A549 (cell line): ENCODE measurements around the gene DCLK2. TPM values are rescaled to one million over a fixed set of nuclear protein-coding genes. Genes with fewer than 3 reads are reported as not detected.

Experiments
- ATAC-seq, 2 experiments: fragments of 200-7000 bp in 1 of 2; fragments of >200 bp in 1 of 2; cut with Nextera tagmentation in 1 of 2; cut with Tn5 transposase in 1 of 2; 3 replicates each; pipeline versions ENCODE4 v1.8.0 to v1.9.1; 2018 to 2020; ENCODE audit warnings: mild to moderate bottlenecking in 1 of 2, moderate library complexity in 1 of 2
- CTCF ChIA-PET: fragments of 300-600 bp; sonication (Branson Sonifier 250); formaldehyde crosslinking; extraction: SDS; loops from one replicate; lab custom pipeline; 2021; ENCODE audit warnings: antibody characterized with exemption, inconsistent platforms; lab: Yijun Ruan, JAX
- POLR2A ChIA-PET: fragments of 350-600 bp; formaldehyde crosslinking; extraction: SDS; loops from one replicate; lab custom pipeline; 2021; ENCODE audit warnings: antibody characterized with exemption, inconsistent platforms; lab: Yijun Ruan, JAX
- DNase-seq, 2 experiments: peaks; one replicate each; pipeline versions ENCODE4 v3.0.0 to v3.0.0-alpha.2; 2011 to 2016; ENCODE audit warnings: low read depth in 1 of 2, low spot score in 1 of 2
- FAIRE-seq: peaks from 2 replicates; lab custom pipeline; 2011; peaks lifted over from hg19 to GRCh38; lab: Jason Lieb, UNC
- H3K27ac ChIP-seq, 2 experiments: fragments of >200 bp; sonication (Bioruptor Twin); formaldehyde crosslinking; 3 replicates each; pipeline ENCODE4 v1.5.1; 2016 to 2017
- H3K4me1 ChIP-seq: fragments of >200 bp; sonication (Bioruptor Twin); formaldehyde crosslinking; 3 replicates; pipeline ENCODE4 v1.6.1; 2016
- H3K4me2 ChIP-seq: fragments of >200 bp; sonication (Bioruptor Twin); formaldehyde crosslinking; 3 replicates; pipeline ENCODE4 v1.6.1; 2016
- H3K4me3 ChIP-seq: fragments of >200 bp; sonication (Bioruptor Twin); formaldehyde crosslinking; 3 replicates; pipeline ENCODE4 v1.5.1; 2016
- H3K9me3 ChIP-seq: fragments of >200 bp; sonication (Bioruptor Twin); formaldehyde crosslinking; 3 replicates; pipeline ENCODE4 v1.6.1; 2016
- ATOH8 ChIP-seq: fragments of 250-450 bp; sonication (Bioruptor Pico); IDR thresholded peaks from 2 replicates; pipeline ENCODE4 v1.5.0; 2020; ENCODE audit warnings: low read depth, mild to moderate bottlenecking, moderate library complexity
- BCL3 ChIP-seq: fragments of >200 bp; sonication (Bioruptor Twin); formaldehyde crosslinking; IDR thresholded peaks from 3 replicates; pipeline ENCODE4 v1.6.1; 2016
- CEBPB ChIP-seq, 2 experiments: fragments of >200 bp in 1 of 2; sonication (Bioruptor Twin) in 1 of 2; formaldehyde crosslinking in 1 of 2; IDR thresholded peaks; 2 replicates each; pipeline ENCODE4 v1.6.1; 2012 to 2016
- CTCF ChIP-seq: fragments of >200 bp; sonication (Bioruptor Twin); formaldehyde crosslinking; IDR thresholded peaks from 3 replicates; pipeline ENCODE4 v1.5.1; 2016
- EHMT2 ChIP-seq: fragments of 200-600 bp; sonication (generic); IDR thresholded peaks from 2 replicates; pipeline ENCODE4 v1.6.1; 2016; ENCODE audit warnings: antibody characterized with exemption, low read depth, mild to moderate bottlenecking, moderate library complexity
- ELK1 ChIP-seq: fragments of 150-350 bp; IDR thresholded peaks from 2 replicates; pipeline ENCODE4 v1.6.1; 2014; ENCODE audit warnings: low read depth, mild to moderate bottlenecking, low read length
- EP300 ChIP-seq, 2 experiments: fragments of >200 bp; sonication (Bioruptor Twin); formaldehyde crosslinking; IDR thresholded peaks; 2 replicates in 1 of 2; 3 replicates in 1 of 2; pipeline ENCODE4 v1.6.1; 2016 to 2017
- FOSL2 ChIP-seq, 2 experiments: fragments of 450-650 bp in 1 of 2; fragments of >200 bp in 1 of 2; sonication (Bioruptor Twin) in 1 of 2; formaldehyde crosslinking; IDR thresholded peaks; 2 replicates each; pipeline versions ENCODE4 v1.5.0 to v1.6.1; 2016 to 2020; ENCODE audit warnings: mild to moderate bottlenecking in 1 of 2, moderate library complexity in 1 of 2
- HDAC2 ChIP-seq: fragments of 200-600 bp; sonication (generic); IDR thresholded peaks from 2 replicates; pipeline ENCODE4 v1.6.1; 2016
- HES2 ChIP-seq: fragments of >200 bp; sonication (Bioruptor Twin); formaldehyde crosslinking; IDR thresholded peaks from 2 replicates; pipeline ENCODE4 v1.6.1; 2016
- HMGXB4 ChIP-seq: fragments of 250-450 bp; sonication (Bioruptor Pico); IDR thresholded peaks from 2 replicates; pipeline ENCODE4 v1.5.0; 2021; ENCODE audit warnings: mild to moderate bottlenecking, moderate library complexity, borderline replicate concordance
- JUNB ChIP-seq: fragments of >200 bp; sonication (Bioruptor Twin); formaldehyde crosslinking; IDR thresholded peaks from 2 replicates; pipeline ENCODE4 v1.6.1; 2016
- MAX ChIP-seq: IDR thresholded peaks from 2 replicates; pipeline ENCODE4 v1.6.1; 2012
- RAD21 ChIP-seq, 2 experiments: fragments of >200 bp in 1 of 2; sonication (Bioruptor Twin) in 1 of 2; formaldehyde crosslinking in 1 of 2; IDR thresholded peaks in 1 of 2; conservative IDR thresholded peaks in 1 of 2; 2 replicates in 1 of 2; 3 replicates in 1 of 2; pipeline ENCODE4 v1.6.1; 2012 to 2018; ENCODE audit warnings: inconsistent platforms in 1 of 2
- RARB ChIP-seq: fragments of 250-450 bp; sonication (Bioruptor Pico); IDR thresholded peaks from 2 replicates; pipeline ENCODE4 v1.8.0; 2021; ENCODE audit warnings: mild to moderate bottlenecking, moderate library complexity
- RCOR1 ChIP-seq: fragments of 150-350 bp; IDR thresholded peaks from 2 replicates; pipeline ENCODE4 v1.6.1; 2014; ENCODE audit warnings: antibody characterized with exemption, low read length, low read depth
- SMC3 ChIP-seq: fragments of >200 bp; sonication (Bioruptor Twin); formaldehyde crosslinking; IDR thresholded peaks from 3 replicates; pipeline ENCODE4 v1.6.1; 2018; ENCODE audit warnings: inconsistent platforms
- SREBF2 ChIP-seq: fragments of 450-650 bp; IDR thresholded peaks from 2 replicates; pipeline ENCODE4 v1.6.1; 2014; ENCODE audit warnings: mild to moderate bottlenecking, moderate library complexity
- TFCP2L1 ChIP-seq: fragments of 250-450 bp; sonication (Bioruptor Pico); IDR thresholded peaks from 2 replicates; pipeline ENCODE4 v1.5.0; 2021; ENCODE audit warnings: mild to moderate bottlenecking
- USF2 ChIP-seq: fragments of 450-650 bp; IDR thresholded peaks from 2 replicates; pipeline ENCODE4 v1.6.1; 2014; ENCODE audit warnings: antibody characterized with exemption
- ZFP36 ChIP-seq: fragments of 450-650 bp; IDR thresholded peaks from 2 replicates; pipeline ENCODE4 v1.6.1; 2014; ENCODE audit warnings: borderline replicate concordance; ENCODE audit not compliant: partially characterized antibody
- ZSCAN20 ChIP-seq: fragments of 250-450 bp; sonication (Bioruptor Pico); IDR thresholded peaks from 2 replicates; pipeline ENCODE4 v1.8.0; 2022; ENCODE audit warnings: mild to moderate bottlenecking, moderate library complexity
- WGBS: methylation state at CpG from one replicate; pipeline ENCODE4 v1.1.6; 2017; ENCODE audit errors: missing lambda C conversion rate; 5-methylcytosine and 5-hydroxymethylcytosine counted together
- polyA plus RNA-seq, 4 experiments: library from polyadenylated mRNA; depleted of rRNA in 3 of 4; stranded (reverse); fragments of >200 nt; fragmentation: RNase III in 1 of 4; extraction: RNeasy Plus Mini Kit Qiagen cat#74134 plus additional on column Dnase treatment in 1 of 4; gene quantifications; 2 replicates in 3 of 4; 3 replicates in 1 of 4; pipeline ENCODE4 v1.2.3, GENCODE V29; 2011 to 2017

The DCLK2 gene
- polyA plus RNA-seq, 2 of the 4 experiments (the other 2 are of a cell fraction): 8.1 to 11.6 TPM

- peak; percentile 85 for TF ChIP-seq SMC3
- peak; percentile 74 for TF ChIP-seq CTCF
- TF ChIP-seq RAD21 (conservative IDR thresholded peaks at IDR 0.05 in 1 of 2, IDR thresholded peaks at IDR 0.05 in 1 of 2): peak; percentile 81 to 82
- no peak for TF ChIP-seq HES2
- CTCF ChIA-PET: interaction anchor here (0.6 to 2.3 kb wide), 14 partner anchors 11 to 571 kb away, joined by 3 to 13 read pairs (median 3); no protein-coding TSS in a partner anchor
- WGBS: 93% methylated on average over 1 of the region's 1 CpG
- no peak overlapping the region for H3K4me2 ChIP-seq
- FAIRE-seq (no peak), ATAC-seq (peak in 1 of 2 experiments; percentile 71; a peak in 2 of 6 replicates), DNase-seq (peak in 1 of 2 experiments; percentile 52)
- POLR2A ChIA-PET: no interaction called here
- H3K4me1 ChIP-seq: peaks cover 12% of the 10 kb centered on the region
- no peak overlapping the region for H3K27ac ChIP-seq
- H3K4me3 ChIP-seq: no peak overlapping the region
- no peaks in the 10 kb centered on the region for H3K9me3 ChIP-seq
These were observed 219.7 kb downstream of the DCLK2 start for GRCh38 chr4:150297861-150298474.

GRCh38 chr4:150299816-150300215 is 221.6 kb downstream of the DCLK2 start:
- DNase-seq (no peak), ATAC-seq (no peak), FAIRE-seq (no peak)
- WGBS: 86% methylated on average over 4 of the region's 4 CpGs
- TF ChIP-seq RCOR1 (no peak), ZFP36 (no peak), USF2 (no peak), HDAC2 (no peak), EHMT2 (no peak), BCL3 (no peak), ZSCAN20 (CRISPR knock-in tag) (no peak), HMGXB4 (CRISPR knock-in tag) (no peak)
- Histone ChIP-seq H3K4me2 (no peak overlapping the region), H3K4me1 (peaks cover 12% of the 10 kb centered on the region), H3K27ac (no peak overlapping the region), H3K9me3 (no peaks in the 10 kb centered on the region), H3K4me3 (no peak overlapping the region)
- ChIA-PET CTCF (interaction anchor here (1.2 kb wide), 1 partner anchor 500 kb away, joined by 3 read pairs; no protein-coding TSS in a partner anchor), POLR2A (no interaction called here)

GRCh38 chr4:150302553-150302952 is 224.3 kb downstream of the DCLK2 start:
- no peak overlapping the region for H3K4me3 ChIP-seq
- H3K9me3 ChIP-seq: no peaks in the 10 kb centered on the region
- H3K4me1 ChIP-seq: peaks cover 28% of the 10 kb centered on the region
- 26% methylated on average over 4 of the region's 4 CpGs for WGBS
- peak in 1 of 2 experiments; percentile 42; a peak in 2 of 6 replicates for ATAC-seq
- CTCF ChIA-PET: no interaction called here
- H3K4me2 ChIP-seq: peak overlapping the region; percentile 1
- no peak overlapping the region for H3K27ac ChIP-seq
- POLR2A ChIA-PET: no interaction called here
- FAIRE-seq: no peak
- peak; percentile 16 to 64 for DNase-seq
- TF ChIP-seq TFCP2L1 (no peak), JUNB (peak; percentile 61), ELK1 (no peak), ATOH8 (no peak), CEBPB (IDR thresholded peaks at IDR 0.05) (peak; percentile 66 to 87), RAD21 (conservative IDR thresholded peaks at IDR 0.05 in 1 of 2, IDR thresholded peaks at IDR 0.05 in 1 of 2) (no peak), FOSL2 (IDR thresholded peaks at IDR 0.05) (peak; percentile 71), FOSL2 (CRISPR knock-in tag; IDR thresholded peaks at IDR 0.05) (peak; percentile 88), RARB (CRISPR knock-in tag) (no peak), EP300 (IDR thresholded peaks at IDR 0.05) (no peak), SREBF2 (no peak), USF2 (peak; percentile 87), MAX (peak; percentile 24; the same call in 1 of the 2 replicates)
